GM23248 (cell line): ENCODE measurements around the gene ANGPTL2.

Experiments used
- EZH2 ChIP-seq: fragments of 200-600 bp; sonication (generic); IDR thresholded peaks from 2 replicates; pipeline ENCODE4 v1.6.1; 2018; ENCODE audit warnings: antibody characterized with exemption, mild to moderate bottlenecking; ENCODE audit not compliant: insufficient read depth, poor library complexity, severe bottlenecking
- EZH2phosphoT487 ChIP-seq: fragments of 200-600 bp; sonication (generic); IDR thresholded peaks from 2 replicates; pipeline ENCODE4 v1.6.1; 2018; ENCODE audit warnings: antibody characterized with exemption, moderate library complexity, mild to moderate bottlenecking, low read depth; ENCODE audit not compliant: insufficient read depth

DNA sequence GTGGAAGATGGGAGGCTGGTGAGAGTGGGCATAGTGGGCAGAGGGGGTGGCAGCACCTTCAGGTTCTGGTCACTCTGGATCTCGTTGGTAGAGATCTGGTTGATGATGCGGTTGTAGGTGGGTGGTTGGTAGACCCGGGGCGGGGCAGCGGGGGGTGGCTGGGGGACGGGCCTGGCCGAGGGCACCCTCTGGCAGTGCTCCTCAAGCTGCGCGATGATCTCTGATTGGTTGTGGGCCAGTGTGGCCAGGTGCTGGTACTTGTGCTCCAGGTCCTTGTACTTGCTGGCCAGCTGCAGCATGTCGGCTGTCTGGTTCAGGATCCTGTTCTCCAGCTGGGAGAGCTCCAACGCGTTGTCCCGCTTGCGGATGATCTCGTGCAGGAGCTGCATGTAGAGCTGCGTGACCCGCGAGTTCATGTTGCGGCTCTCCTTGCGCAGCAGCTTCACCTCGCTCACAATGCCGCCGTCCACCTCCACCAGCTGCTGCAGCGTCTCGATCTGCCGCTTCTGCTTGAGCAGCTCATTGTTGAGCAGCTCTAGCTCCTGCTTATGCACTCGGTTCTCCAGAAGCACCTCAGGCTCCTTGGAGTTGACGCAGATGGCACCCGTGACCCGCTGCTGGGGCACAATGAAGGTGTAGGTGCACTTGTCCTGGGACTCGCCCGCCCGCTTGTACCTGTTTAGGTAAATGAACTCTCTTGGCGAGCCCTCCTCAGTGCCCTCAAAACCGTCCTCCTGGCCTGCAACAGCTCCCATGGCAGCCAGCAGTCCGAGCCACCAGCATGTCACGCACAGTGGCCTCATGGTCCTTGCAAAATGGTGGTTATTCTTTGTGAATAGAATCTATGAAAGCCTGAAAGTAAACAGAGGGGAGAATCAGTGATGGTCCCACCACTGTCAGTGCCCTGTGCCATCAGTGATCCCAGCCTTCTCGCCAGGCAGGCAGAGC, 14.2 kb downstream of the ANGPTL2 start:
- no peak for TF ChIP-seq EZH2
- no peak for TF ChIP-seq EZH2phosphoT487
